IPS-18c (cell line): ENCODE measurements around the gene OR8A1.

Source experiments
- H3K4me3 ChIP-seq: 2 replicates; pipeline ENCODE4 v1.7.0; 2013; ENCODE audit warnings: low read depth, mild to moderate bottlenecking, low read length, moderate library complexity; ENCODE audit not compliant: insufficient read depth
- H3K9me3 ChIP-seq: one replicate; pipeline ENCODE4 v1.6.1; 2013; ENCODE audit warnings: mild to moderate bottlenecking, low read length, moderate library complexity; ENCODE audit not compliant: control insufficient read depth, insufficient read depth

OR8A1 gene

DNA sequence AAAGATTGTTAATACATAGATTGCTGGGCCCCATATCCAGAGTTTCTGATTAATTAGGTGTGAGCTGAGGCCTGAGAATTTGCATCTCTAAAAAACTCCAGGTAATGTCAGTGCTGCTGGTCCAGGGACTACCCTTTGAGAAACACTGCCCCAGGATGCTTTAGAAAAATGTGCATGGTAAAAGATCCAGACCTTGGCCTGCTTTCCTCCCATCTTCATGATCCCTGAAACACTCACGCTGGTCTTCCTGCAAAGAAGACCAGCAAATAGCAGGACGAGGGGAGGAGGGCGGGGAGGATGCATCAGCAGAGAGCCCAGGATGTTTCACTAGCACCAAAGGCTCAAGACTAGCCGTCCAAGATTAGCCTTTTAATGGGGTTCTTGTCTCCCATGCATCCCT, at the start of gene OR8A1:
TSS of gene OR8A1 (plus strand) at position 301 of the 400 bp plus-strand sequence. CDS start 123 bp downstream, outside the sequence.
- Histone ChIP-seq H3K9me3 (no peaks in the 10 kb centered on the region), H3K4me3 (no peak within 1 kb of the TSS)

DNA sequence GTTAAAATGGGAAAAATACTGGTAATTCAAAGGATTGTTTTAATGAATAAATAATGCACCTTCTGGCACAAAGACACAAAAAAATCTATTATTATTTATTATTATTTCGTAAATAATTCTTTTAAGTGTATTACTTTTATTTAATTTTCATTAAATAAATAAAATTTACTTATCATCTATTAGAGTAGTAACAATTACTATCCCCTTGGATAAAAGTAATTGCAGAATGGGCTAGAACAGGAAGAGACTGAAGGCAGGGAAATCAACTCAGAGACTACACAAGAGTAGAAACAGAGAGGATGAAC, 49.3 kb upstream of the OR8A1 start:
- Histone ChIP-seq H3K4me3 (no peak overlapping the region), H3K9me3 (no peaks in the 10 kb centered on the region)

DNA sequence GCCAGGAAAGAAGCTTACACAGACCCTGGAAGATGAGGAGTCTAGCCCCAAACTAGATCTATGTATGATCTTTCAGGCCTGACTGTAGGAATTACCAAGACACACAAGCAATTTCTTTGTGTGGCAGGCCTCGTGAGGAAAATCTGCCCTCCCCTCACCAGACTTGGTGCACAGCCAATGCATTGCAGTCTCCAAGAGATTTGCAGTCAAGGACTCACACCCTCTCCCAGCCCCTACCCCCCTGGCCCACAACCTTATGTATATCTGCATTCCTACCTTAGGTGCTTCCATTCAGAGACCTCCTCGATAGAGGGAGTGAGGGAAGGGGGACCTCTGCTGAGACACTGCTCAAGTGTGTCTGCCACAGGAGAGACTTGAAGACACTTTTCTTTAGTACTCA, 36.2 kb upstream of the OR8A1 start:
- H3K4me3 ChIP-seq = no peak overlapping the region

DNA sequence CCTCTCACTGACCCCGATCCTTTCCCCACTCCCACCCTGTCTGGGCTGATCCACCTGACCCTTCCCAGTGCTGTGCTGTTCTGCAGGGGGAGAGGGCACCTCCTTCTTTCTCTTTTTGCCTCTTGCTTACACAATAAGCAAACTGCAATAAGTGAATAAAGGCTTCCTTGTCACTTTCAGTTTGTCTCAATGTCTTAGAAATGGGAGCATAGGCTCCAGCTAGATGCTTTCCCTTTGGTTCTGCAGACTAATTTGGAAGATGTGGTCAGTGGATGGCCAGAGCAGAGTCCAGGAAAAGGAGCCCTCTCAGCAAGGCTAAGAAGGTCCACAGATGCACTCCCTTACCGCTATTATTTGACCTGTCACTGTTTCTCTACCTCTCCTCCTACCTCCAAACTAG, 35.7 kb upstream of the OR8A1 start:
- Histone ChIP-seq H3K4me3 (no peak overlapping the region), H3K9me3 (no peaks in the 10 kb centered on the region)

More for the DNA sequence above, 36.2 kb upstream of the OR8A1 start:
- H3K9me3 ChIP-seq = no peaks in the 10 kb centered on the region

DNA sequence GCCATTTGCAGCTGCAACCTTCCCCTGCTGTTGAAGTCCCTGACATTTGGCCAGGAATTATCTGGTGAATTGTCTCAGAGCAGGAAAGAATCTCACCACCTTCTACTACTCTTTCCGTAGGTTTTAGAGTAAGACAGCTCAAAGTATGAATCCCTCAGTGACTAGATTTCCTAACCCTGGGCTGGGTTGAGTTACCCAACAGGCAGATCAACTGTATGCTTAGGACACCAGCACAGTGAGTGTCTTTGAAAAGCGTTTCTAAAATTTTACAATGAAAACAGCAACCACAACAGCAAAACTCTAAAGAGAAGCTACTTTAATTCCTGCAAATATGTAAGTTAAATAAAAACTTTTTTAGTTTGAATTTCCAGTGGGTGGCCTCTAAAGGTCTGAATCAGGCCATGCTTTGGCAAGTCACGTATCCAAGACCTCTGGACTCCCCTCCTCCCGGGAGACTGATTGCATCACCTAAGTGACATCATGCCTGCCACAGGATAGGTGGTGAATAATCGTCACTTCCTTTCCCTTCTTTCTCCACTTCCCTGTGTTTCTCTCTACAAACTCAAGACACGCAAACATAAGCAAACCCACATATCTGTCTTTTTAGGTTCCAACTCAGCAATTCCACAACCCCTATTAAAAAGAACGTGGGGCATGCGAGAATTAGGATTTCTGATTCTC, 34.1 kb upstream of the OR8A1 start:
- Histone ChIP-seq H3K9me3 (no peaks in the 10 kb centered on the region), H3K4me3 (no peak overlapping the region)

DNA sequence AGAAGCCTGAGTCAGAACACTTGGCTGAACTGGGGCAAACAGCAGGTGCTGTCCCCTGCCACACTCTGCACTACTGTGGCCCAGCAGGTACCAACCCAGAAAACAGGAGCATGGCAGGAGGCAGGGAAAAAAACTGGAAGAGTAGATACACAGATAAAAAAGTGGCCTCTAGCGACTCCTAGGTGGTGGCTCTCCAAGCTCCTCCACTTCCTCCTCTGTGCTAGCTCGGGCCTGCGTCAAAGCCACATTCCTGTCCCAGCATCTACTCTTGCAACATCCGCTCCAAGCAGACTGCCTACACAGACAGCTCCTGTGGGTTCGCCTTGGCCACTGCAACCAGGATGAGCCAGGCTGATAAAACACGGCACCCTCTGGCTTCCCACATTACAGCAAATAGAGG, 33.3 kb upstream of the OR8A1 start:
- H3K9me3 ChIP-seq = no peaks in the 10 kb centered on the region

DNA sequence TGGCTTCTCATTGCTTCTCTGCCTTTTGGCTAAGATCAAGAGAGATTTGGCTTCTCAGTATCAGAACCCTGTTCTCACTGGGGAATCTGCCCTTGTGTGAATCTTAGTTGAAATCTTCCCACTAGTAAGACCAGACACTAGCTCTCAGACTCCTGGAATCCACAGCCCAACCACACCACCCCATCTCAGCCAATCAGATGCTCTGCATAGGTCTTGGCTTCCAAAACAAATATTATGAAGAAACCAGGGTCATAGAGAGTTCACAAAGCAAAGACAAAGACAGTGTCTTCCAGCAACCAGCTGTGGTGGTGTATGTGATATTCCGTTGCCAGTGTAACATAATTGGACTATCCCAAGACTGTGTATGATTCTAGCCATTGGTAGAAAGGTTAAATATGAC, 31.8 kb upstream of the OR8A1 start:
- no peak overlapping the region for H3K4me3 ChIP-seq

More for the DNA sequence above, 33.3 kb upstream of the OR8A1 start:
- no peak overlapping the region for H3K4me3 ChIP-seq

DNA sequence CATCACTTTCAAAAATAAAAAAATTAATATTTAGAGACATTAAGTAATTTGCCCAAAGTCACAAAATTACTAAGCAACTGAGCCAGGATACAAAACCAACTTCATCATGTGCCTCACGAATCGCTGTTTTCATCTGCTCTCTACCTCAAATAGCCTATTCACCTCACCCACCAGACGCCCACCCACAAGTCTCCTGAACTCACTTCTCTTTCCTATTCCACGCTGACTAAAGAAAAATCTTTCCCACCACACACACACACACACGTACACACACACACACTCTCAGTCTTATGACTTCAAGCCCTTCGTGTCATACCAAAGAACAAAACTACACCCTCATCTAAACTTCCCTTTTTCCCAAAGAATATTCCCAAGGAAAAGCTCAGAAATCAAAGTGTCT, 28.6 kb upstream of the OR8A1 start:
- no peaks in the 10 kb centered on the region for H3K9me3 ChIP-seq
- H3K4me3 ChIP-seq = no peak overlapping the region

More for the DNA sequence above, 31.8 kb upstream of the OR8A1 start:
- no peaks in the 10 kb centered on the region for H3K9me3 ChIP-seq

DNA sequence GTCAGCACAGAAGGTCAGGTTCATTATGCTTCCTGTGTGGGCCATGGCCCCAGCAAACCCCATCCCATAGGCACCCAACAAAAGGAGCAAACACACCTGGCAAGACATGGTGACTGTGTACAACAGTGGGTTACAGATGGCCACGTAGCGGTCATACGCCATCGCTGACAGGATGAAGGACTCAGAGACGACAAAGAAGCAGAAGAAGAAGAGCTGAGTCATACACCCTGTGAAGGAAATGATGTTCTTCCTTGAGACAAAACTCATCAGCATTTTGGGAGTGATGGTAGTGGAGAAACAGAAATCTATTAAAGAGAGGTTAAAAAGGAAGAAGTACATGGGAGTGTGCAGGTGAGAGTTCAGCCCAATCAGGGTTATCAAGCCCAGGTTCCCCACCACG, 26.7 kb upstream of the OR8A1 start:
- no peaks in the 10 kb centered on the region for H3K9me3 ChIP-seq
- H3K4me3 ChIP-seq = no peak overlapping the region

DNA sequence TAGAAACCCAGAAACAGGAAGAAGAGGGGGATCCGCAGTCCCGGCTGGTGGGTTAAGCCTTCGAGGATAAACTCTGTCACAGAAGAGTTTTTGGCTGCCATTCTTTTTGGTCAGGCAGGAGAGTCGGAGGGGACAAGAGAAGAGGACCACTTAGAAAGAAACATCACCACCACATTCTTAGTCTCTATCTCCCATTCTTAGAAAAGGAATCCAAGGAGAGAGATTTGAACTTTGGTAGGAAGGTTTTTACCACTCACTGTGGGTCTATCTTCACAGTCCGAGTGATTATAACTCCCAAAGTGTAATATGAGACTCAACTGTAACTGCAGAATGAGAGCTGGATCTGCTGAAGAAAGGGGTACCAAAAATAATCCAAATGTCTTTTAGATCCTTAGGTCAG, 26.2 kb upstream of the OR8A1 start, which contains the start of gene OR8B12:
TSS of gene OR8B12 (minus strand) at position 101 of the 400 bp plus-strand sequence. CDS start at position 101, 0 bp downstream.
- Histone ChIP-seq H3K4me3 (no peak within 1 kb of the TSS), H3K9me3 (no peaks in the 10 kb centered on the region)

DNA sequence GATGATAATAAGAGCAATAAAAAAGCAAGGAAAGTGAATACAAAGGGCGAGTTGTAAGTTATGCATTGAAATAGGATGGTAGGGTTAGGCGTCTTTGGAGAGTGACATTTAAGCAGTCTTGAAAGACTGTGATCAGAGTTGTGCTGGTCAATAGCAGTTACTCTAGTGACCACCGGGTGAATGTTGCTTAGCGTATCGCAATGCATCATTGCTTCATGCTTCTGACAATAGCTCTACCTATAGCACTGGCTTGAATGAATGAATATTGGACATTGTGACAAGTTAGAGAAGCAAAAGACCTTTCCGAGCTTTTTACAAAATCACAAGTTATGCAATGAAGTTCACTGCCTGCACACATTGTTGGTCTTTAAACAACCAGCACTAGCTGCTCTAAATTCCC, 18.6 kb upstream of the OR8A1 start:
- no peak overlapping the region for H3K4me3 ChIP-seq

DNA sequence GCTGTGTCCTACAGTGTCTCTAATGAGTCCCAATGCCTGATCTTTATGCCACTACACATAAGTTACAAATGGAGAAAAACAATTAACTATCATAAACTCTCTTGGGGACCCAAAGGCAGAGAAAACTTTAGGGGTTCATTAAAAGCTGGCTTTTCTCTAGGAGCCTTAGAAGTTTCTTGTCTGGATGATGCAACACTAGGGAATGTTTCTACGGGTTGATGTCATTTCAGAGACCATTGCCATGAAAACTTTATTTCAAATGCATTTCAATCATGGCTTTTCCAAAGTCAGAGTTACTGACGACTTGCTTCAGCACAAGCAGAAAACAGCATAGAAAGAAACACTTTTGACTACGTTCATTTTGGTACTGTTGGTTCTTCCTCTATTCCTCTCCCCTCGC, 17.8 kb upstream of the OR8A1 start:
- Histone ChIP-seq H3K9me3 (no peaks in the 10 kb centered on the region), H3K4me3 (no peak overlapping the region)

More for the DNA sequence above, 18.6 kb upstream of the OR8A1 start:
- no peaks in the 10 kb centered on the region for H3K9me3 ChIP-seq

DNA sequence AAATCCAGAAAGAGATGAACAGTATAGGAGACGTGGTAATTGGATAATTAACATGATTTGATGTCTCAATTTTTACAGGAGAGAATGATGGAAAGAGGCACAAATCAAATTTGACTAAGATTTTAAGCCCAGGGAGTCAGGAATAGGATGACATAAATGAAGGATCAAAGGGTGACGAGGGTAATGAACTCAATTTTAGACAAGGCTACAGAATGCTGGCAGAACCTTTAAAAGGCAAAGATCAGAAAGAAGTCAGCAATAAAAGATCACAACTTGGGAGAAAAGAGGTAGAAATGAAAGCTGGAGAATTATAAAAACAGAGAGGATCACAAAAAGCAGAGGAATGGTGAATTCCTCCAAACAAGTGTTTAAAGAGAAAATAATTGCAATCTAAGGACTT, 13.0 kb upstream of the OR8A1 start:
- H3K4me3 ChIP-seq = no peak overlapping the region

DNA sequence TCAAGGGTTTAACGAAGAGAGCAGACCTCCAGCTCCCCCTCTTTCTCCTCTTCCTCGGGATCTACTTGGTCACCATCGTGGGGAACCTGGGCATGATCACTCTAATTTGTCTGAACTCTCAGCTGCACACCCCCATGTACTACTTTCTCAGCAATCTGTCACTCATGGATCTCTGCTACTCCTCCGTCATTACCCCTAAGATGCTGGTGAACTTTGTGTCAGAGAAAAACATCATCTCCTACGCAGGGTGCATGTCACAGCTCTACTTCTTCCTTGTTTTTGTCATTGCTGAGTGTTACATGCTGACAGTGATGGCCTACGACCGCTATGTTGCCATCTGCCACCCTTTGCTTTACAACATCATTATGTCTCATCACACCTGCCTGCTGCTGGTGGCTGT, 363 bp downstream of the OR8A1 start:
- no peaks in the 10 kb centered on the region for H3K9me3 ChIP-seq
- H3K4me3 ChIP-seq = no peak overlapping the region

More for the DNA sequence above, 13.0 kb upstream of the OR8A1 start:
- H3K9me3 ChIP-seq = no peaks in the 10 kb centered on the region

DNA sequence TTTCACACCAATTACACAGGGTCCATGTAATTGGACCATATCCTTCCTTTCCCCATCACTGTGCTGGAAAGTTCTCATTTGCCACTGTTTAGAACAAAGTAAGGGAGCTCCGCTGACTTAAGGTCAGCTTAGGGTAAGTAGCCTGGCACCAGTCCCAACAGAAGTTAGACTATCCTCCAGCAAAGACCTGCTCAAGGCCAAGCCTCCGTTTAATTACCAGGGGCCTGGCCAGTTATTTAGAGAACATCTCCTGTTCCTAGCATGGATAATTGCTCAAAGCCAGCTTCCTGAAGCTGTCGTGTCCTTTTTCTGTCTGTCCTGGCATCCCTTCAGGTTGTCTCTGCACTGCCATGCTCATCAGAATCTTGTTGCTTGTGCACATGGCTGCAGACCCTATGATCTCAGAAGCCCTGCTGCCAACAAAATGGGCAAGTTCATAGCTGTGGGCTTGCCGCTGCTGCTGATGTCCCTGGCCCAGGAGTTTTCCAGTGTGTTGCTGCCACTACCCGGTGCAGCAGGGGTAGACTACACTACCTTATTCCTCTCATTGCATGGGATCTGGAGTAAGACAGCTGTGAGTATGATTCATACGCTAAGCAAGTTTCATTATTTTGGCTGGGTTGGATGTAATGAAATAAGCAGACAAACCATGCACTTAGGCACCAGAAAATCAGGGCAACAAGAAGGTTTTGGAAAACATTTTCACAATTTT, 8.1 kb downstream of the OR8A1 start:
- H3K9me3 ChIP-seq = no peaks in the 10 kb centered on the region

DNA sequence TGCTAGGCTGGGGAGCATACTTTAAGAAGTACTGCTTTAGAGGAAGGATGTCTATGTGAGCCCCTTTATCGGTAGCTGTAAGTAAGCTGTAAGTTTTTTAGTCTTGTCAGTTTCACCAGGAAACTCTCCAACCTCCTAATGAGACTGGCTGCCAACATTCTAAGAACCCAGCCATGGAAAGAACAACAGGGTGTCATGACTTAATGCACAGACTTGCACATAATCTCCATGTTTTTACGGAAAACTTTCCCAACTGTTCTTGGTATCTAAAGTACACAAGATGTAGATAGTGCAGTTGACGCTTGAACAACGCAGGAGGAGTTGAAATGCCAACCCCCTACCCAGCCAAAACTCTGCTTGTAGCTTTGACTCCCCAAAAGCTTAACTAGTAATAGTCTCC, 9.0 kb downstream of the OR8A1 start:
- H3K4me3 ChIP-seq = no peak overlapping the region
- no peaks in the 10 kb centered on the region for H3K9me3 ChIP-seq

More for the DNA sequence above, 8.1 kb downstream of the OR8A1 start:
- no peak overlapping the region for H3K4me3 ChIP-seq

DNA sequence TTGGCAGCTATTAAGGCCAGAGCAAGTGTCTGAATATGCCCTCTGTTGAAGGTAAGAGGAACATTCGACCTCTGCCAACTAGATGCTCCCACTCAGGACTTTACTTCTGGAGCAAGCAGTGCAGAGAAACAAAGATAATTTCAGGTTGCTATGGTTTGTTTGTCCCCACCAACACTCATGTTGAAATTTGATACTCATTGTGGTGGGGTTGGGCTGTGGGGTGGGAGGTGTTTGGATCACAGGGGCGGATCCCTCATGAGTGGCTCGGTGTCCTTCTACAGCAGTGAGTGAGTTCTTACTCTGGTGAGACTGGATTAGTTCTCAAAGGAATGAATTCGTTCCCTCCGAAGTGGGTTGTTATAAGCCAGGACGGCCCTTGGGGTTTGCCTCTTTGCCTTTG, 12.0 kb downstream of the OR8A1 start:
- Histone ChIP-seq H3K4me3 (no peak overlapping the region), H3K9me3 (no peaks in the 10 kb centered on the region)

DNA sequence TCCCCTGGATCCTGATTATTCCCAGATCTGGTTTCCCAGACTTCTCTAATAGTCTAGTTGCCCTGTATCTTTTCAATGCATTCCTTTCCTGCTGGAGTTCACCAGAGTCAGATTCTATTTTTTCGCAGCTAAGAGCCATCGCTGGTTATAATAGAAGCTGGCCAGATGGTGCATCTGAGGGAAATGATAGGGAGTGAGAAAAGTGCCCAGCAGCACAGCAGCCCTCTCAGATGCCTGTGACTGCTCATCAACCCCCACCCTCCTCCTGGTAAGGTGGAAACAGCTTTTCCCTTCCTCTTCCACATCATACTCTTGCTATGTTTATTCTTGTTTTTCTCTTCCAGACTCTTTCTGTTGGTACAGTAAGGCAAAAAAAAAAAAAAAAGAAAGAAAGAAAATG, 12.8 kb downstream of the OR8A1 start:
- Histone ChIP-seq H3K4me3 (no peak overlapping the region), H3K9me3 (no peaks in the 10 kb centered on the region)
